ENCODE measurements around the gene ABCC2.

The ABCC2 gene

DNA sequence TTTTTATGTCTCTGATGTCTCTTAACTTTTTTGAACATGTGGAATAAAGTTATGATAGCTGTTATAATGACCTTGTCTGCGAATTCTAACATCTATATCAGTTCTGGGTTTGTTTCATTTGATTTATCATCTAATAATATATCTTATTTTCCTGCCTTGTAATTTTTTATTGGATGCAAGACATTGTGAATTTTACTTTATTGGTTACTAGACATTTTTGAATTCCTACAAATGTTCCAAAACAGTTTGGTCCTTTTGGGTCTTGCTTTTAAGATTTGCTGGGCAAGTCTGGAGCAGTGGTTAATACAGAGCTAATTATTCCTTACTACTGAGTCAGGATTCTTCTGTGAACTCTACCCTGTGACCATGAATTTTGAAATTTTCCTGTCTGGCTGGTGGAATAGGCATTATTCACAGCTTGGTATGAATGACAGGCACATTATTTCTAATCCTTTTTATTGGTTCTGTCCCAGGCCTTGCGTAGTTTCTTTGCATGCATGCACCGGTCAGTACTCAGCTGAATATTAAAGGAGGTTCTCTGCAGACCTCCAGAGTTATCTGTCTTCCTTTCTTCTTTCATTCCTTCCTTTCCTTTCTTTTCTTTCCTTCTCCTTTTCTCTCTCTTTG lies 41.4 kb upstream of the ABCC2 start:
- DNase-seq (no peak), ATAC-seq (ENCODE audit: insufficient read depth, low read depth) (no peak)
- TF ChIP-seq EZH2 (IDR thresholded peaks at IDR 0.05; ENCODE audit: borderline replicate concordance, low read depth, low read length, severe bottlenecking) = no peak
- TF ChIP-seq CTCF (IDR thresholded peaks at IDR 0.05; ENCODE audit: borderline replicate concordance, extremely low read depth, low read length, poor library complexity, severe bottlenecking) = no peak
- no peak overlapping the region for H3K9ac ChIP-seq (ENCODE audit: low read depth, low read length)
- no peaks in the 10 kb centered on the region for H3K27me3 ChIP-seq (ENCODE audit: insufficient read depth, low read length, poor library complexity)
- no peak overlapping the region for H3K27ac ChIP-seq (ENCODE audit: low read length)
- no peaks in the 10 kb centered on the region for H3K4me1 ChIP-seq (ENCODE audit: insufficient read depth, low read length)
- peaks cover 92% of the 10 kb centered on the region for H3K36me3 ChIP-seq (ENCODE audit: insufficient read depth, low read length)
- no peak overlapping the region for H2AFZ ChIP-seq (ENCODE audit: low read depth, low read length)
- H3K79me2 ChIP-seq (ENCODE audit: insufficient read depth, low read length) = peaks cover 11% of the 10 kb centered on the region; the same call in 1 of the 2 replicates
- H3K4me2 ChIP-seq (ENCODE audit: insufficient read depth, low read length) = no peak overlapping the region
- H4K20me1 ChIP-seq (ENCODE audit: insufficient read depth, low read length) = no peaks in the 10 kb centered on the region
- H3K9me3 ChIP-seq (ENCODE audit: insufficient read depth, low read length, severe bottlenecking) = peaks cover 23% of the 10 kb centered on the region
- no peak overlapping the region for H3K4me3 ChIP-seq (ENCODE audit: low read depth in 1 of 2, low read length in 2 of 2)

- peaks cover 88% of the 10 kb centered on the region for H3K36me3 ChIP-seq (ENCODE audit: insufficient read depth, low read length)
- H3K9me3 ChIP-seq (ENCODE audit: insufficient read depth, low read length, severe bottlenecking) = peaks cover 23% of the 10 kb centered on the region
- no peaks in the 10 kb centered on the region for H4K20me1 ChIP-seq (ENCODE audit: insufficient read depth, low read length)
- ATAC-seq (ENCODE audit: insufficient read depth, low read depth) = no peak
- H3K4me3 ChIP-seq (ENCODE audit: low read depth in 1 of 2, low read length in 2 of 2) = no peak overlapping the region
- H3K27ac ChIP-seq (ENCODE audit: low read length) = no peak overlapping the region
- no peaks in the 10 kb centered on the region for H3K27me3 ChIP-seq (ENCODE audit: insufficient read depth, low read length, poor library complexity)
- no peak for TF ChIP-seq EZH2 (IDR thresholded peaks at IDR 0.05; ENCODE audit: borderline replicate concordance, low read depth, low read length, severe bottlenecking)
- TF ChIP-seq CTCF (IDR thresholded peaks at IDR 0.05; ENCODE audit: borderline replicate concordance, extremely low read depth, low read length, poor library complexity, severe bottlenecking) = no peak
- H3K4me2 ChIP-seq (ENCODE audit: insufficient read depth, low read length) = no peak overlapping the region
- no peak overlapping the region for H2AFZ ChIP-seq (ENCODE audit: low read depth, low read length)
- DNase-seq = no peak
- no peaks in the 10 kb centered on the region for H3K4me1 ChIP-seq (ENCODE audit: insufficient read depth, low read length)
- H3K9ac ChIP-seq (ENCODE audit: low read depth, low read length) = no peak overlapping the region
- H3K79me2 ChIP-seq (ENCODE audit: insufficient read depth, low read length) = peaks cover 9% of the 10 kb centered on the region; the same call in 1 of the 2 replicates
Observed at GRCh38 chr10:99742254-99742653, 40.2 kb upstream of the ABCC2 start.

DNA sequence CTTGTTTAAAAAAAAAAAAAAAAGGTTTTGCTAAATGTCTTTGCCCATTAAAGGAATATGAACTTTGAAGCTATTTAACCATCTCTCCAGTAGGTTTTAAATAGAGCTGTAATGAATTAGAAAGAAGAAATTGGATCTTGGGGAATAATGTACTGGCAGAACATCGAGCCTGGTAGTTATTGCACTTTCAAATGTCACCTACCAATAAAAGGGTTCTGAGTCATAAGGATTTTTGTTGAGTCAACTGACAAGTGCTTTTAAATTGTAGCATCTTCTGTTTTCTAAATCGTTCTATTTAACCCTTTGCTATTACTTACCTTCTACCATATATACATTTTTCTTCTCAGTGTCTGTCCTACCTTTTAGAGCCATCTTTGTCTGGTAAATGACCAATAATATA lies 39.7 kb upstream of the ABCC2 start:
- H3K36me3 ChIP-seq (ENCODE audit: insufficient read depth, low read length) = peaks cover 88% of the 10 kb centered on the region
- no peak overlapping the region for H3K4me3 ChIP-seq (ENCODE audit: low read depth in 1 of 2, low read length in 2 of 2)
- H3K79me2 ChIP-seq (ENCODE audit: insufficient read depth, low read length) = peaks cover 9% of the 10 kb centered on the region; the same call in 1 of the 2 replicates
- no peak overlapping the region for H2AFZ ChIP-seq (ENCODE audit: low read depth, low read length)
- H3K9ac ChIP-seq (ENCODE audit: low read depth, low read length) = no peak overlapping the region
- no peaks in the 10 kb centered on the region for H4K20me1 ChIP-seq (ENCODE audit: insufficient read depth, low read length)
- no peak for ATAC-seq (ENCODE audit: insufficient read depth, low read depth)
- DNase-seq = no peak
- TF ChIP-seq EZH2 (IDR thresholded peaks at IDR 0.05; ENCODE audit: borderline replicate concordance, low read depth, low read length, severe bottlenecking) (no peak), CTCF (IDR thresholded peaks at IDR 0.05; ENCODE audit: borderline replicate concordance, extremely low read depth, low read length, poor library complexity, severe bottlenecking) (no peak)
- H3K9me3 ChIP-seq (ENCODE audit: insufficient read depth, low read length, severe bottlenecking) = peaks cover 23% of the 10 kb centered on the region
- no peaks in the 10 kb centered on the region for H3K4me1 ChIP-seq (ENCODE audit: insufficient read depth, low read length)
- no peak overlapping the region for H3K27ac ChIP-seq (ENCODE audit: low read length)
- no peak overlapping the region for H3K4me2 ChIP-seq (ENCODE audit: insufficient read depth, low read length)
- no peaks in the 10 kb centered on the region for H3K27me3 ChIP-seq (ENCODE audit: insufficient read depth, low read length, poor library complexity)
